ENCODE measurements around the gene SNX15. TPM values are rescaled to one million over a fixed set of nuclear protein-coding genes. Genes with fewer than 3 reads are reported as not detected.
A peak's percentile ranks its signal among the peaks of the same experiment; 100 is the strongest.
"Not testable (repeated sequence)": the region's sequence is repeated elsewhere in the genome, so short reads cannot be mapped to it uniquely, and the experiment has no call there.

Gene SNX15
- total RNA-seq, 1 donor from 2014 or later, result 12.0 TPM

DNA sequence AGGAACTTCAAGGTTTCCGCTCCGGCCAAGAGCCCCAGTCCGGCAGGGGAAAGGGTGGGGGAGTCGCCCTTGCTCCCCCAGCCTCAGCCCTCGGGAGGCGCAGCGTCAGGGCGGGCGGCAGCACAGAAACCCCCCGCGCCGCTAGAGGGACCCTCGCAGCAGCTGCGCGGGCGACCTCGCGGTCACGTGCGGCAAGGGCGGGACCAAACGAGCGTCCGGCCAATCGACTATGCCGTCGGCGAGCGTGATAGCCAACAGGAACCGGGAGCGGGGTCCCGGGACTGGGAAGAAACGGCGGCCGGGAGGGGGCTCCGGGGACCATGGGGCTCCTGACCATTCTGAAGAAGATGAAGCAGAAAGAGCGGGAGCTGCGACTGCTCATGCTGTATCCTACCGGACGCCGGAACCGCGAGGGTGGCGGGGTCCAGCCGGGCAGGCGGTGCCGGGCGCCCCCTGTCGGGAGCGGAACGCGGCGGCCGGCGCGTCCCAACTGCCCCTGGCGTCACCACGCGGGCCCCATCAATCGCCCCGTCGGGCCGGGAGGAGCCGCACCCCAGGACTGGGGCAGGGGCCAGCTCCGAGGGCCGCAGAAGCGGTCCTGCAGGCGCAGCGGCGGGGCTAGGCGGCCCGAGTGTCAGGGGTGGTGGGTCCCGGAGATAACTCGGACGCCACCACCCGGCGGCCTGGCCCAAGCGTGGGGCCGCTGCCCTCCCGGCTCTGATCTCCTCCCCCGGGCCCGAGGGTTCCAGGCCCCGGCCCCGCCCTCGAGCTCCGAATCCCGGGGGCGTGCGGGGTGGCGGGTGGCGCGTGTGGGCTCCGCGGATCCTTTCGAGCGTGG lies 13.1 kb upstream of the SNX15 start, which contains the start of gene ARL2:
TSS of gene ARL2 (plus strand) at position 273 of the 838 bp plus-strand sequence. CDS start at position 321, 48 bp downstream.
- Histone ChIP-seq H3K9ac (ENCODE audit: low read depth in 1 of 3, low read length in 3 of 3) (peak within 1 kb of the TSS; percentile 88 to 96 (median 94)), H3K27me3 (ENCODE audit: control insufficient read depth in 3 of 3, insufficient read depth in 3 of 3, low read length in 3 of 3) (no peaks in the 10 kb centered on the region), H3K4me3 (ENCODE audit: low read length in 3 of 3) (peak within 1 kb of the TSS; percentile 87 to 92 (median 92)), H3K9me3 (ENCODE audit: control insufficient read depth in 3 of 3, low read length in 3 of 3) (no peaks in the 10 kb centered on the region), H3K36me3 (ENCODE audit: control insufficient read depth in 3 of 3, insufficient read depth in 3 of 3, low read length in 3 of 3) (peaks cover 7 to 13% (median 11%) of the 10 kb centered on the region in 3 donors), H3K27ac (ENCODE audit: low read depth, low read length) (peak within 1 kb of the TSS; percentile 98), H3K4me1 (ENCODE audit: control insufficient read depth in 3 of 3, insufficient read depth in 3 of 3, low read length in 3 of 3) (peaks cover 13 to 26% (median 13%) of the 10 kb centered on the region in 3 donors)

GRCh38 chr11:65014726-65015227 lies 12.5 kb upstream of the SNX15 start:
- Histone ChIP-seq H3K9me3 (ENCODE audit: control insufficient read depth in 3 of 3, low read length in 3 of 3) (no peaks in the 10 kb centered on the region), H3K4me3 (ENCODE audit: low read length in 3 of 3) (peak overlapping the region; percentile 87 to 92 (median 92)), H3K4me1 (ENCODE audit: control insufficient read depth in 3 of 3, insufficient read depth in 3 of 3, low read length in 3 of 3) (peaks cover 13 to 26% (median 13%) of the 10 kb centered on the region in 3 donors), H3K27ac (ENCODE audit: low read depth, low read length) (peak overlapping the region; percentile 98), H3K27me3 (ENCODE audit: control insufficient read depth in 3 of 3, insufficient read depth in 3 of 3, low read length in 3 of 3) (no peaks in the 10 kb centered on the region), H3K36me3 (ENCODE audit: control insufficient read depth in 3 of 3, insufficient read depth in 3 of 3, low read length in 3 of 3) (peaks cover 10 to 15% (median 12%) of the 10 kb centered on the region in 3 donors), H3K9ac (ENCODE audit: low read depth in 1 of 3, low read length in 3 of 3) (peak overlapping the region; percentile 88 to 96 (median 94))

GRCh38 chr11:65016705-65017104 lies 10.5 kb upstream of the SNX15 start:
- Histone ChIP-seq H3K9me3 (ENCODE audit: control insufficient read depth in 3 of 3, low read length in 3 of 3) (no peaks in the 10 kb centered on the region), H3K27ac (ENCODE audit: low read depth, low read length) (no peak overlapping the region), H3K4me3 (ENCODE audit: low read length in 3 of 3) (no peak overlapping the region), H3K4me1 (ENCODE audit: control insufficient read depth in 3 of 3, insufficient read depth in 3 of 3, low read length in 3 of 3) (peaks cover 13 to 26% (median 13%) of the 10 kb centered on the region in 3 donors), H3K27me3 (ENCODE audit: control insufficient read depth in 3 of 3, insufficient read depth in 3 of 3, low read length in 3 of 3) (no peaks in the 10 kb centered on the region), H3K9ac (ENCODE audit: low read depth in 1 of 3, low read length in 3 of 3) (peak overlapping the region; percentile 1 to 53 (median 16)), H3K36me3 (ENCODE audit: control insufficient read depth in 3 of 3, insufficient read depth in 3 of 3, low read length in 3 of 3) (peaks cover 23 to 29% (median 26%) of the 10 kb centered on the region in 3 donors)

GRCh38 chr11:65017937-65018336 lies 9.3 kb upstream of the SNX15 start:
- Histone ChIP-seq H3K27ac (ENCODE audit: low read depth, low read length) (no peak overlapping the region), H3K9ac (ENCODE audit: low read depth in 1 of 3, low read length in 3 of 3) (no peak overlapping the region), H3K27me3 (ENCODE audit: control insufficient read depth in 3 of 3, insufficient read depth in 3 of 3, low read length in 3 of 3) (no peaks in the 10 kb centered on the region), H3K4me1 (ENCODE audit: control insufficient read depth in 3 of 3, insufficient read depth in 3 of 3, low read length in 3 of 3) (peaks cover 11 to 24% (median 13%) of the 10 kb centered on the region in 3 donors), H3K4me3 (ENCODE audit: low read length in 3 of 3) (no peak overlapping the region), H3K9me3 (ENCODE audit: control insufficient read depth in 3 of 3, low read length in 3 of 3) (no peaks in the 10 kb centered on the region), H3K36me3 (ENCODE audit: control insufficient read depth in 3 of 3, insufficient read depth in 3 of 3, low read length in 3 of 3) (peaks cover 28 to 35% (median 32%) of the 10 kb centered on the region in 3 donors)

DNA sequence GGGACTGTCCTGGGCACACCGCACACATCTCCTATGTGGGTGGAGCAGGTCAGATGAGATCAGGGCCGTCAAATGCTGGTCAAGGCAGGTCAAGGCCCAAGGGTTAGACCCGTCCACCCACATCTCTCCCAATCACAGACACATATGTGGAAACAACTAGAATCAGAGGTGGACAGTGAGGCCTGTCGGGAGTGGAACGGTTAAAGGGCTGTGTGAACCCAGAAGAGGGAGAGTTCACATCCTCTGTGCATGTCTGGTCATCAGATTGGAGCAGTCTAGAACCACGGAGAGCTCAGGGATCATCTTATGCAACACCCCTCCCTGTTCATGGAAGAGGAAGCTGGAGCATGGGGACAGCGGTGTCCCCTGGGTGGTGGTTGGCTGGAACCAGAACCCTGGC lies 7.4 kb upstream of the SNX15 start:
- Histone ChIP-seq H3K4me3 (ENCODE audit: low read length in 3 of 3) (no peak overlapping the region), H3K9ac (ENCODE audit: low read depth in 1 of 3, low read length in 3 of 3) (no peak overlapping the region), H3K27ac (ENCODE audit: low read depth, low read length) (no peak overlapping the region), H3K27me3 (ENCODE audit: control insufficient read depth in 3 of 3, insufficient read depth in 3 of 3, low read length in 3 of 3) (no peaks in the 10 kb centered on the region), H3K36me3 (ENCODE audit: control insufficient read depth in 3 of 3, insufficient read depth in 3 of 3, low read length in 3 of 3) (peaks cover 28 to 35% (median 33%) of the 10 kb centered on the region in 3 donors), H3K9me3 (ENCODE audit: control insufficient read depth in 3 of 3, low read length in 3 of 3) (no peaks in the 10 kb centered on the region), H3K4me1 (ENCODE audit: control insufficient read depth in 3 of 3, insufficient read depth in 3 of 3, low read length in 3 of 3) (peaks cover 2 to 12% (median 6%) of the 10 kb centered on the region in 3 donors)

GRCh38 chr11:65021003-65021402 lies 6.2 kb upstream of the SNX15 start:
- H3K27ac ChIP-seq (ENCODE audit: low read depth, low read length), result no peak overlapping the region
- no peak overlapping the region for H3K9ac ChIP-seq (ENCODE audit: low read depth in 1 of 3, low read length in 3 of 3)
- H3K36me3 ChIP-seq (ENCODE audit: control insufficient read depth in 3 of 3, insufficient read depth in 3 of 3, low read length in 3 of 3), result peaks cover 28 to 35% (median 33%) of the 10 kb centered on the region in 3 donors
- no peaks in the 10 kb centered on the region for H3K9me3 ChIP-seq (ENCODE audit: control insufficient read depth in 3 of 3, low read length in 3 of 3)
- H3K4me1 ChIP-seq (ENCODE audit: control insufficient read depth in 3 of 3, insufficient read depth in 3 of 3, low read length in 3 of 3), result peaks cover 0 to 7% (median 0%) of the 10 kb centered on the region in 3 donors
- H3K27me3 ChIP-seq (ENCODE audit: control insufficient read depth in 3 of 3, insufficient read depth in 3 of 3, low read length in 3 of 3), result no peaks in the 10 kb centered on the region
- no peak overlapping the region for H3K4me3 ChIP-seq (ENCODE audit: low read length in 3 of 3)

- no peak overlapping the region for H3K9ac ChIP-seq (ENCODE audit: low read depth in 1 of 3, low read length in 3 of 3)
- no peaks in the 10 kb centered on the region for H3K27me3 ChIP-seq (ENCODE audit: control insufficient read depth in 3 of 3, insufficient read depth in 3 of 3, low read length in 3 of 3)
- no peaks in the 10 kb centered on the region for H3K9me3 ChIP-seq (ENCODE audit: control insufficient read depth in 3 of 3, low read length in 3 of 3)
- H3K4me3 ChIP-seq (ENCODE audit: low read length in 3 of 3), result no peak overlapping the region
- peaks cover 28 to 35% (median 31%) of the 10 kb centered on the region in 3 donors for H3K36me3 ChIP-seq (ENCODE audit: control insufficient read depth in 3 of 3, insufficient read depth in 3 of 3, low read length in 3 of 3)
- no peak overlapping the region for H3K27ac ChIP-seq (ENCODE audit: low read depth, low read length)
- peaks cover 0 to 3% (median 0%) of the 10 kb centered on the region in 3 donors for H3K4me1 ChIP-seq (ENCODE audit: control insufficient read depth in 3 of 3, insufficient read depth in 3 of 3, low read length in 3 of 3)
Observed at GRCh38 chr11:65021509-65021908, 5.7 kb upstream of the SNX15 start.

DNA sequence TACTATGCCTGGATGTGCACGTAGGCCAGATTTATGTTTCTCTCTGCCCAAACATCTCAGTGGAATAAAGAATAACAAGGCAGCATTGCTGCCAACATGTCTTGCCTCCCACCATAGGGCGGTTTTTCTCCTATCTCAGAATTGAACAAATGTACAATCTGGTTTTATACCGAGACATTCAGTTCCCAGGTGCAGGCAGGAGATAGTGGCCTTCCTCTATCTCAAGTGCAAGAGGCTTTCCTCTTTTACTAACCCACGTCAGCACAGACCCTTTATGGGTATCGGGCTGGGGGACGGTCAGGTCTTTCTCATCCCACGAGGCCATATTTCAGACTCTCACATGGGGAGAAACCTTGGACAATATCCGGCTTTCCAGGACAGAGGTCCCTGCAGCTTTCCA lies 3.7 kb upstream of the SNX15 start:
- H3K4me1 ChIP-seq (ENCODE audit: control insufficient read depth in 3 of 3, insufficient read depth in 3 of 3, low read length in 3 of 3), result peaks cover 5 to 12% (median 11%) of the 10 kb centered on the region in 3 donors
- peaks cover 25 to 27% (median 27%) of the 10 kb centered on the region in 3 donors for H3K36me3 ChIP-seq (ENCODE audit: control insufficient read depth in 3 of 3, insufficient read depth in 3 of 3, low read length in 3 of 3)
- H3K27me3 ChIP-seq (ENCODE audit: control insufficient read depth in 3 of 3, insufficient read depth in 3 of 3, low read length in 3 of 3); H3K27ac ChIP-seq (ENCODE audit: low read depth, low read length); H3K9me3 ChIP-seq (ENCODE audit: control insufficient read depth in 3 of 3, low read length in 3 of 3); H3K9ac ChIP-seq (ENCODE audit: low read depth in 1 of 3, low read length in 3 of 3); H3K4me3 ChIP-seq (ENCODE audit: low read length in 3 of 3): not testable (repeated sequence)

- no peaks in the 10 kb centered on the region for H3K9me3 ChIP-seq (ENCODE audit: control insufficient read depth in 3 of 3, low read length in 3 of 3)
- peak overlapping the region; percentile 77 to 86 (median 84) for H3K4me3 ChIP-seq (ENCODE audit: low read length in 3 of 3)
- H3K9ac ChIP-seq (ENCODE audit: low read depth in 1 of 3, low read length in 3 of 3), result peak overlapping the region; percentile 23 to 87 (median 84)
Observed at GRCh38 chr11:65026810-65027209, 429 bp upstream of the SNX15 start.

DNA sequence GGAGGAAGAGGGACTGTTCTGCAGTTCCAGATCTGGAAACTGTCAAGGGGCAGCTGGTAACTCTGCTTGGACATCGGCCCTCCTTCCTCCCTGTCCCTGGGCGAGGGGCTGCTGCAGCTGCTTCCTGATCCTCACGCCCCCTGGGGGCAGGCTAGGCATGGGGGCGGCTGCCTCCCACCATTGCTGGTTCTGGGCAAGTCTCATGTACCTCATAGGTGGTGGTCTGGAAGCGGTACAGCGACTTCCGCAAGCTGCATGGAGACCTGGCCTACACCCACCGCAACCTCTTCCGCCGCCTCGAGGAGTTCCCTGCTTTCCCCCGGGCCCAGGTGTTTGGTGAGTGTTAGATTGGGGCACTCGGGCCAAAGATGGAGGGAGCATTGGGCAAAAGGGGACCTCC lies 5.0 kb downstream of the SNX15 start:
- Histone ChIP-seq H3K4me1 (ENCODE audit: control insufficient read depth in 3 of 3, insufficient read depth in 3 of 3, low read length in 3 of 3) (peaks cover 0 to 7% (median 6%) of the 10 kb centered on the region in 3 donors), H3K36me3 (ENCODE audit: control insufficient read depth in 3 of 3, insufficient read depth in 3 of 3, low read length in 3 of 3) (peaks cover 31 to 37% (median 33%) of the 10 kb centered on the region in 3 donors), H3K9me3 (ENCODE audit: control insufficient read depth in 3 of 3, low read length in 3 of 3) (no peaks in the 10 kb centered on the region), H3K9ac (ENCODE audit: low read depth in 1 of 3, low read length in 3 of 3) (no peak overlapping the region), H3K27me3 (ENCODE audit: control insufficient read depth in 3 of 3, insufficient read depth in 3 of 3, low read length in 3 of 3) (no peaks in the 10 kb centered on the region), H3K27ac (ENCODE audit: low read depth, low read length) (no peak overlapping the region), H3K4me3 (ENCODE audit: low read length in 3 of 3) (no peak overlapping the region)

More at GRCh38 chr11:65026810-65027209, 429 bp upstream of the SNX15 start:
- Histone ChIP-seq H3K27me3 (ENCODE audit: control insufficient read depth in 3 of 3, insufficient read depth in 3 of 3, low read length in 3 of 3) (no peaks in the 10 kb centered on the region), H3K36me3 (ENCODE audit: control insufficient read depth in 3 of 3, insufficient read depth in 3 of 3, low read length in 3 of 3) (peaks cover 4 to 11% (median 7%) of the 10 kb centered on the region in 3 donors), H3K4me1 (ENCODE audit: control insufficient read depth in 3 of 3, insufficient read depth in 3 of 3, low read length in 3 of 3) (peaks cover 5 to 12% (median 11%) of the 10 kb centered on the region in 3 donors), H3K27ac (ENCODE audit: low read depth, low read length) (peak overlapping the region; percentile 78)
